Measurements from ENCODE around the gene ZNF138.

- TF ChIP-seq EZH2 (IDR thresholded peaks at IDR 0.05; ENCODE audit: borderline replicate concordance, insufficient read depth, low read length, poor library complexity, severe bottlenecking) (no peak), EP300 (conservative IDR thresholded peaks at IDR 0.05; ENCODE audit: poor library complexity, severe bottlenecking) (no peak), CTCF (IDR thresholded peaks at IDR 0.05; ENCODE audit: poor library complexity, severe bottlenecking) (no peak), REST (IDR thresholded peaks at IDR 0.05; ENCODE audit: borderline replicate concordance) (no peak), POLR2AphosphoS5 (IDR thresholded peaks at IDR 0.05) (no peak), RAD21 (conservative IDR thresholded peaks at IDR 0.05) (no peak)
Observed at GRCh38 chr7:64774204-64774842, 19.9 kb upstream of the ZNF138 start.

Measured in neural cell (in vitro differentiated cells).